K562 (cell line): Measurements from ENCODE around the gene CPNE6. TPM values are rescaled to one million over a fixed set of nuclear protein-coding genes. Genes with fewer than 3 reads are reported as not detected.

ENCODE experiments used
- ATAC-seq: fragments of 200-7000 bp; cut with Tn5 transposase; 3 replicates; pipeline ENCODE4 v1.9.1; 2020; ENCODE audit warnings: moderate library complexity
- BruUV-seq: library from RNA; stranded (reverse); fragments of 400-500 nt; replicated peaks from 2 replicates; lab custom pipeline; 2021; lab: Mats Ljungman, UMichigan
- CTCF ChIA-PET: fragments of 300-600 bp; formaldehyde crosslinking; extraction: SDS; loops from one replicate; lab custom pipeline; 2021; ENCODE audit warnings: low intra/inter-chr PET ratio; lab: Yijun Ruan, JAX
- POLR2A ChIA-PET: fragments of 300-600, 350-650 bp; sonication (Branson Sonifier 250); formaldehyde crosslinking; extraction: SDS; loops from one replicate; lab custom pipeline; 2021; ENCODE audit warnings: antibody characterized with exemption, inconsistent platforms; lab: Yijun Ruan, JAX
- DNase-seq, 4 experiments: peaks; one replicate each; pipeline versions ENCODE4 v3.0.0 to v3.0.0-alpha.2; 2011 to 2018; ENCODE audit warnings: low spot score in 3 of 4, mixed read lengths in 3 of 4; ENCODE audit errors: extremely low read depth in 1 of 4
- FAIRE-seq: peaks from 2 replicates; lab custom pipeline; 2011; peaks lifted over from hg19 to GRCh38; lab: Jason Lieb, UNC
- H2AFZ ChIP-seq: 2 replicates; pipeline ENCODE4 v1.6.0; 2011; ENCODE audit warnings: low read depth, low read length, control low read depth, inconsistent platforms
- H3K27ac ChIP-seq: fragments of 200-600 bp; 3 replicates; pipeline ENCODE4 v1.8.0; 2011; ENCODE audit warnings: low read depth, mild to moderate bottlenecking, control low read depth, inconsistent platforms, low read length, moderate library complexity, mixed read lengths; ENCODE audit errors: extremely low read depth
- H3K27me3 ChIP-seq, 2 experiments: fragments of 300-600 bp in 1 of 2; 2 replicates in 1 of 2; 3 replicates in 1 of 2; pipeline versions ENCODE4 v1.6.0 to v1.8.0; 2011; ENCODE audit warnings: inconsistent platforms in 2 of 2, low read length in 2 of 2, mild to moderate bottlenecking in 1 of 2, mixed read lengths in 1 of 2, moderate library complexity in 1 of 2; ENCODE audit not compliant: control insufficient read depth in 2 of 2, insufficient read depth in 2 of 2
- H3K36me3 ChIP-seq: fragments of 300-600 bp; 3 replicates; pipeline ENCODE4 v1.8.0; 2011; ENCODE audit warnings: mild to moderate bottlenecking, low read length, inconsistent platforms; ENCODE audit not compliant: control insufficient read depth, insufficient read depth
- H3K4me1 ChIP-seq, 2 experiments: fragments of 200-600 bp in 1 of 2; replicated peaks in 1 of 2; 2 replicates in 1 of 2; 3 replicates in 1 of 2; pipeline versions ENCODE4 v1.5.1 to v1.8.0; 2011; ENCODE audit warnings: inconsistent platforms in 2 of 2, low read length in 2 of 2, mild to moderate bottlenecking in 1 of 2, mixed read lengths in 1 of 2, moderate library complexity in 1 of 2; ENCODE audit not compliant: control insufficient read depth in 2 of 2, insufficient read depth in 2 of 2
- H3K4me2 ChIP-seq: 2 replicates; pipeline ENCODE4 v1.6.1; 2011; ENCODE audit warnings: low read length, control low read depth, inconsistent platforms, mixed read lengths; ENCODE audit not compliant: insufficient read depth
- H3K4me3 ChIP-seq: fragments of 200-600 bp; sonication (generic), shearing (Covaris generic); 2 replicates; pipeline ENCODE4 v1.5.1; 2016; ENCODE audit warnings: control low read depth, inconsistent platforms
- H3K79me2 ChIP-seq: fragments of 200-600 bp; 3 replicates; pipeline ENCODE4 v1.8.0; 2011; ENCODE audit warnings: low read length, inconsistent platforms; ENCODE audit not compliant: control insufficient read depth, insufficient read depth
- H3K9ac ChIP-seq, 2 experiments: 2 replicates each; pipeline versions ENCODE4 v1.6.0 to v1.6.1; 2011; ENCODE audit warnings: low read depth in 2 of 2, low read length in 2 of 2, control low read depth in 1 of 2, inconsistent platforms in 1 of 2, mild to moderate bottlenecking in 1 of 2, mixed read lengths in 1 of 2; ENCODE audit not compliant: insufficient read depth in 1 of 2
- H3K9me1 ChIP-seq: one replicate; pipeline ENCODE4 v1.6.0; 2011; ENCODE audit warnings: inconsistent platforms, mild to moderate bottlenecking, low read length, moderate library complexity; ENCODE audit not compliant: control insufficient read depth, insufficient read depth
- H3K9me3 ChIP-seq: replicated peaks from 2 replicates; pipeline ENCODE4 v1.5.1; 2011; ENCODE audit warnings: low read depth, low read length, inconsistent platforms; ENCODE audit not compliant: control insufficient read depth, insufficient read depth
- H4K20me1 ChIP-seq: replicated peaks from 2 replicates; pipeline ENCODE4 v1.6.1; 2011; ENCODE audit warnings: low read length, inconsistent platforms, mixed read lengths; ENCODE audit not compliant: control insufficient read depth, insufficient read depth
- ADNP ChIP-seq: fragments of 200-800 bp; sonication (Bioruptor generic); IDR thresholded peaks from 2 replicates; pipeline ENCODE4 v1.6.1; 2016; ENCODE audit warnings: missing genetic modification characterization, missing compliant biosample characterization
- FOXJ3 ChIP-seq: sonication (generic); formaldehyde crosslinking; IDR thresholded peaks from 2 replicates; pipeline ENCODE4 v1.4.0; 2020; ENCODE audit warnings: mild to moderate bottlenecking, missing genetic modification reagents
- RBM34 ChIP-seq: fragments of 200-400 bp; formaldehyde crosslinking; IDR thresholded peaks from 2 replicates; pipeline ENCODE4 v1.6.1; 2018; ENCODE audit warnings: low read length, borderline replicate concordance; ENCODE audit not compliant: insufficient read depth
- SMAD1 ChIP-seq: fragments of 150-350 bp; IDR thresholded peaks from 2 replicates; pipeline ENCODE4 v1.6.1; 2014; ENCODE audit warnings: low read length, low read depth; ENCODE audit not compliant: partially characterized antibody
- SP1 ChIP-seq: sonication (generic); formaldehyde crosslinking; IDR thresholded peaks from 2 replicates; pipeline ENCODE4 v1.8.1; 2022; ENCODE audit warnings: mild to moderate bottlenecking, missing genetic modification reagents
- ZNF217 ChIP-seq: sonication (generic); formaldehyde crosslinking; IDR thresholded peaks from 2 replicates; pipeline ENCODE4 v1.8.0; 2022; ENCODE audit warnings: mild to moderate bottlenecking, missing genetic modification reagents
- ZNF583 ChIP-seq: fragments of 250-450 bp; sonication (Bioruptor Pico); IDR thresholded peaks from 2 replicates; pipeline ENCODE4 v1.4.0; 2020
- WGBS: fragments of 100-300 bp; shearing (Covaris generic); methylation state at CpG from one replicate; pipeline ENCODE4 v1.1.6; 2016; ENCODE audit warnings: low coverage, mixed read lengths; ENCODE audit not compliant: insufficient coverage; ENCODE audit errors: missing lambda C conversion rate; 5-methylcytosine and 5-hydroxymethylcytosine counted together
- in situ Hi-C: fragments of 300-500 bp; cut with MboI; formaldehyde crosslinking; loops from 4 replicates; pipeline ENCODE4 v1.15.0; 2018; ENCODE audit warnings: inconsistent platforms, mixed read lengths
- intact Hi-C: fragments of 100-400 bp; cut with micrococcal nuclease; formaldehyde crosslinking; loops from 2 replicates; pipeline ENCODE4 v1.14.2; 2022
- polyA plus RNA-seq, 8 experiments: library from polyadenylated mRNA; depleted of rRNA in 4 of 8; stranded (reverse) in 5 of 8; unstranded in 3 of 8; fragments of >200 nt; fragmentation: Nextera tagmentation in 2 of 8; fragmentation: Illumina TruSeq in 1 of 8; extraction: Ambion mirVana in 2 of 8; extraction: Trizol in 1 of 8; gene quantifications; 2 replicates each; pipeline versions ENCODE4 v1.2.1 to v1.2.3, GENCODE V29; 2011 to 2014; ENCODE audit warnings: inconsistent platforms in 1 of 8, missing spikeins in 1 of 8
- total RNA-seq, 7 experiments: library from RNA; depleted of rRNA in 6 of 7; stranded (reverse); fragments of >200 nt in 6 of 7; fragmentation: Illumina TruSeq in 2 of 7; extraction: Trizol in 2 of 7; gene quantifications; 2 replicates each; pipeline versions ENCODE4 v1.2.1 to v1.2.3, GENCODE V29; 2011 to 2021; ENCODE audit warnings: low replicate concordance in 1 of 7
- TF ChIP-seq, protein P1 (sequence below): sonication (generic); formaldehyde crosslinking; IDR thresholded peaks from 2 replicates; pipeline ENCODE4 v1.8.1; 2023; ENCODE audit warnings: mild to moderate bottlenecking, missing genetic modification reagents

The CPNE6 gene
- total and polyA plus RNA-seq, 9 of the 15 experiments (the other 6 are each of a cell fraction or from before 2014, with no cell fraction given): not detected

DNA sequence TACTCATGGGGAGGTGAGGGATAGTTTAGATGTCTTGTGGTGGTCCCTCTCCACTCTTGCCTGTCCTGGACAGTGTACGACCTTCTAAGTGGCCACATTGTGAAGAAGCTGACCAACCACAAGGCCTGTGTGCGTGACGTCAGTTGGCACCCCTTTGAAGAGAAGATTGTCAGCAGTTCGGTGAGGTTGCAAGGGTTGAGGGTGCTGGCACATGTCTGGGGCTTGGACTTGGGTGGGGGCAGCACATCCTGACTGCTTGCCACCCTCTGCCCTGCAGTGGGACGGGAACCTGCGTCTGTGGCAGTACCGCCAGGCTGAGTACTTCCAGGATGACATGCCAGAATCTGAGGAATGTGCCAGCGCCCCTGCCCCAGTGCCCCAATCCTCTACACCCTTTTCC, 51.5 kb downstream of the CPNE6 start:
- Histone ChIP-seq H3K36me3 (peaks cover 46% of the 10 kb centered on the region; the same call in 2 of the 3 replicates), H3K27me3 (no peaks in the 10 kb centered on the region), H3K27ac (no peak overlapping the region; the same call in 2 of the 3 replicates), H3K4me2 (no peak overlapping the region), H3K4me3 (no peak overlapping the region), H2AFZ (no peak overlapping the region), H3K79me2 (no peaks in the 10 kb centered on the region), H3K4me1 (peaks cover 6 to 12% of the 10 kb centered on the region in 2 experiments; a peak in 4 of 5 replicates), H3K9ac (peak overlapping the region in 1 of 2 experiments; percentile 76; a peak in 2 of 4 replicates), H3K9me1 (no peaks in the 10 kb centered on the region), H4K20me1 (no peaks in the 10 kb centered on the region), H3K9me3 (no peaks in the 10 kb centered on the region)
- ChIA-PET CTCF (no interaction called here), POLR2A (interaction anchor here (1.5 kb wide), 1 partner anchor 18 kb away, joined by 3 read pairs; the partner anchor contains the start of gene EMC9)
- intact Hi-C loops (no loop called here), in situ Hi-C loops (no loop called here)
- ATAC-seq (no peak; the same call in 2 of the 3 replicates), DNase-seq (no peak), FAIRE-seq (no peak)
- TF ChIP-seq RBM34 (no peak), SMAD1 (no peak), SP1 (CRISPR knock-in tag) (no peak), ADNP (tag) (no peak), ZNF583 (no peak), FOXJ3 (CRISPR knock-in tag) (no peak), ZNF217 (CRISPR knock-in tag) (no peak)
- TF ChIP-seq, protein P1, sequence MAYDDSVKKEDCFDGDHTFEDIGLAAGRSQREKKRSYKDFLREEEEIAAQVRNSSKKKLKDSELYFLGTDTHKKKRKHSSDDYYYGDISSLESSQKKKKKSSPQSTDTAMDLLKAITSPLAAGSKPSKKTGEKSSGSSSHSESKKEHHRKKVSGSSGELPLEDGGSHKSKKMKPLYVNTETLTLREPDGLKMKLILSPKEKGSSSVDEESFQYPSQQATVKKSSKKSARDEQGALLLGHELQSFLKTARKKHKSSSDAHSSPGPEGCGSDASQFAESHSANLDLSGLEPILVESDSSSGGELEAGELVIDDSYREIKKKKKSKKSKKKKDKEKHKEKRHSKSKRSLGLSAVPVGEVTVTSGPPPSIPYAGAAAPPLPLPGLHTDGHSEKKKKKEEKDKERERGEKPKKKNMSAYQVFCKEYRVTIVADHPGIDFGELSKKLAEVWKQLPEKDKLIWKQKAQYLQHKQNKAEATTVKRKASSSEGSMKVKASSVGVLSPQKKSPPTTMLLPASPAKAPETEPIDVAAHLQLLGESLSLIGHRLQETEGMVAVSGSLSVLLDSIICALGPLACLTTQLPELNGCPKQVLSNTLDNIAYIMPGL (CRISPR knock-in tag): no peak
- no TSS peak for BruUV-seq
- WGBS: 88% methylated on average over 6 of the region's 8 CpGs
